NCI-H524 treated with DMSO at 0.1 percent for 48 hours (cell line): ENCODE results near the gene RMND1.

Source experiments
- DNase-seq: peaks from one replicate; lab custom pipeline; 2025; lab: John Stamatoyannopoulos, UW

The RMND1 gene, protein sequence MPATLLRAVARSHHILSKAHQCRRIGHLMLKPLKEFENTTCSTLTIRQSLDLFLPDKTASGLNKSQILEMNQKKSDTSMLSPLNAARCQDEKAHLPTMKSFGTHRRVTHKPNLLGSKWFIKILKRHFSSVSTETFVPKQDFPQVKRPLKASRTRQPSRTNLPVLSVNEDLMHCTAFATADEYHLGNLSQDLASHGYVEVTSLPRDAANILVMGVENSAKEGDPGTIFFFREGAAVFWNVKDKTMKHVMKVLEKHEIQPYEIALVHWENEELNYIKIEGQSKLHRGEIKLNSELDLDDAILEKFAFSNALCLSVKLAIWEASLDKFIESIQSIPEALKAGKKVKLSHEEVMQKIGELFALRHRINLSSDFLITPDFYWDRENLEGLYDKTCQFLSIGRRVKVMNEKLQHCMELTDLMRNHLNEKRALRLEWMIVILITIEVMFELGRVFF

GRCh38 chr6:151451950-151452749, at the start of gene RMND1:
Gene RMND1 (minus strand): TSS chr6:151452126. CDS start chr6:151445811, 6,315 bp downstream.
- peak; percentile 99 for DNase-seq

- DNase-seq = no peak
These were observed 47.6 kb upstream of the RMND1 start for GRCh38 chr6:151499551-151499950.

DNA sequence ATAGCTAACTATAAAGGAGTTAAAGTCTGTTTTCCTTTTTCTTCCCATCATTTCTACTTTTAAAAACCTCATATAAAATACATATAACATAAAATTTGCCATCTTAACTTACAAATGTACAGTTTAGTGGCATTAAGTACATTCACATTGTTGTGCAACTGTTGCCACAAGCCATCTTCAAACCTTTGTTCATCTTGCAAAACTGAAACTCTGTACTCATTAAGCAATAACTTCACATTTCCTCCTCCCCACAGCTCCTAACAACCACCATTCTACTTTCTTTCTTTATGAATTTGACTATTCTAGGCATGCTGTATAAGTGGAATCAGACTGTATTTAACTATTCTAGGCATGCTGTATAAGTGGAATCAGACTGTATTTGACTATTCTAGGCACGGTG, 46.4 kb upstream of the RMND1 start:
- no peak for DNase-seq

- DNase-seq = no peak
These were observed 46.0 kb upstream of the RMND1 start for GRCh38 chr6:151497905-151498304.

- no peak for DNase-seq
These were observed 43.5 kb upstream of the RMND1 start for GRCh38 chr6:151495380-151495779.

- DNase-seq = no peak
These were observed 43.0 kb upstream of the RMND1 start for GRCh38 chr6:151494936-151495320.

DNA sequence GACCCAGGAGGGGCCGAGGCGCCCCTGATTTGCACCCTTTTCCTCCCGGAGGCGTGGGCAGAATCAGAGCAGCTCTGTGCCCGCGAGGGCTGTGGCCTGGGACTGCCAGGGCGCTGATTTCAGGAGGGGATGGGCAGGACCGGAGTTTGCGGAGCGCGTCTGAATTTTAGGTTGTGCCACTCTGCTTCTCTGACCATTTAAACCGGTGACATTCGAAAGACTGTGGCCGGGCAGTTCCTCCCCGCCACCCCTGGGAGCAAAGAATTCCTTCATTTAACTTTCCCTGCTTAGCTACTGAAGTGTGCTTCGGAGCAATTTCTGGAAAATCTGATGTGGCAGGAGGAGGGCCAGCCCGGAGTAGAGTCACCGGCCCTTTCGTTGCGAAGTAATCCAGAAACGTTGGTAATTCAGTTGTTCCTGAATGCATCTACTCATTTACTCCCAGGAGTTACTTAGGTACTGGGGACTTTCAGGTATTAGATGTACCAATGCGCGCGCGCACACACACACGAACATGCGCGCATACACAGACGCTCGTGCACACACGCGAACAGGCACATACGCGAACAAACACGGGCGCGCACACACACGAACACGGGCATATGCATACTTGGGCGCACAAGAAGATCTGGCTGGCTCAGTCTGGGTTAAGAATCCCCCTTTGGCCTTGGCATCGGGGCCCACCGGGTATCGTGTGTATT, 42.5 kb upstream of the RMND1 start:
- DNase-seq = peak; percentile 13

GRCh38 chr6:151493804-151494234, 41.9 kb upstream of the RMND1 start, which contains the start of gene CCDC170:
Gene CCDC170 (plus strand): TSS chr6:151494017. CDS start chr6:151494129, 112 bp downstream.
- no peak for DNase-seq

- no peak for DNase-seq
These were observed 41.4 kb upstream of the RMND1 start for GRCh38 chr6:151493161-151493803.

DNA sequence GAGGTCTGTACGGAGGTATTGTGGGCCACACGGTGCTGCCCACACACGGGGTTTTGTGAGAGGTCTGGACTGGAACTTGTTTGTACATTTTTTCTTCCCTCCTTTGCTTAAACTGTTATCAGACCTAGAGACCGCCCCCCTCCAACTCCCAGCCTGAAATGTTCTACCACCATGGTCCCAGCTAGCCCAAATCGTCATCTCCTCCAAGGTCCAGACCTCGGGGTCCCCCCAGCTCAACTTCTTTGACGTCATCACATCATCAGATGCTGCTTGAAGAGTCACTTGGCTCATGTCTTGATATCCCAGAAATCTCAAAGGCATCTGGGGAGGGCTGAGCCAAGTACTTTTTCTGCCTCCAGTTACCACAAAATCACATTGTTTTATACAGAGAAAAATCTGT, 39.1 kb upstream of the RMND1 start:
- no peak for DNase-seq

DNA sequence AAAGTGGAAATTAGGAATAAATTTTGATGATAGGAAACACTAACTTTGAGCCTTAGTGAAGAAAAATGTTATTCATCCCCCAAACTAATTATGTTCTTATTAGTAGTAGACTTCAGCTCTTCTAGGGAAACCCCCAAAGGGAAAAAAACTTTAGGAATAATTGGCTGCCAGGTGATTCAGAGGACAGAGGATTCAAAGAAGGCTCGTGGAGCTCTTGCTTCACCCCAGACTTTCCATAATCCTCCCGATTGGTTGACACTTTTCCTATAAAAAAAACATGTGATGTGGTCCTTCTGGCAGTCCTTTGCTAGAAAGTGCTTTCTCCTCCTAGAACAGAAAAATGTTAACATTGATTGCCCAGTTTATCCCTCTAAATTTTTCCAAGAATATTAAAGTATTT, 36.3 kb upstream of the RMND1 start:
- no peak for DNase-seq

DNA sequence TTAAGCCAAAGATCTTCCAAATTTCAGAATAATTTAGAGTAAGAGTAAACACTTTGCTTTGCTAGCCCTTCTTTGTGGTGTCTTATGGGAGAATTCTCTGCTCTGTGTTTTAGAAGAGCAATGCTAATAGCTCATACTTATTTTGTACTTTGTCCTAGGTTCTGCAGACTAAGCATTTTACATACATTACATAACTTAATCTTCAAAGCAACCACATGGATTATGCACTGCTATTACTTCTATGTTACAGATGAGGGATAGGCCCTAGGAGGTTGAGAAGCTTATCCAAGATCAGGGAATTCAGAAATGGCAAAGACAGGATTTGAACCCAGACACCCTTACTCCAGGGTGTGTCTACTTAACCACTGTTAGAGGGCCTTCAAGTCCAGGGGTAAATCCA, 32.1 kb upstream of the RMND1 start:
- DNase-seq = no peak

- DNase-seq = no peak
These were observed 30.4 kb upstream of the RMND1 start for GRCh38 chr6:151482290-151482689.

DNA sequence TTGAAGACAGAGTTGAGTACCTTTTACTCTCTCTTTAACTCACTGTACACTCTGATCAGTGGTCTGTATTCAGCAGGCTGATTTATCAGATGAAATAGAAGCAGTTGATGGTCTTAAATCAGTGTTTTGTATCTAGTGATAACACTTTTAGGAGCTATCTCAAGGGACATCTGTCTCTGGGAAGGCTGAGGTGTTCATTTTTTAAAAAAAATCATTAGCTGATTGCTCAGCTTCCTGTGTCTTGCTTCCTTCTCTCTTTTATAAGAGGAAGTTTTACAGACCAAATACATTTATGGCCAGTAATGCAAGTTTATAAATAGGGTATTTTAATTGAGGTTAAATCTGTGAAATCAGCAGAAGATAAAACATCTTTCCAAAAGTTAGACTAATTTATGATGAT, 29.9 kb upstream of the RMND1 start:
- DNase-seq = no peak

- no peak for DNase-seq
These were observed 26.7 kb upstream of the RMND1 start for GRCh38 chr6:151478670-151479069.

DNA sequence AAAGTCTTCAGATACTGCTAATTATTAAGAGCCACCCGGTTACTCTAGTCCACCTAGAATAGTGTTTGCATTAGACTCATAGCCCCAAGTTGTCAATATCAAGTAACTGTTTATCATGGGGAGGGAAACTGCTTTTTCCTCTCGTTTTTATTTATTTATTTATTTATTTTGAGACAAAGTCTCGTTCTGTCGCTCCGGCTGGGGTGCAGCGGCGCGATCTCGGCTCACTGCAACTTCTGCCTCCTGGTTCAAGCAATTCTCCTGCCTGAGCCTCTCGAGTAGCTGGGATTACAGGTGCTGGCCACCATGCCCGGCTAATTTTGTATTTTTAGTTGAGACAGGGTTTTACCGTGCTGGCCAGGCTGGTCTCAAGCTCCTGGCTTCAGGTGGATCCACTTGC, 25.8 kb upstream of the RMND1 start:
- DNase-seq = no peak

- DNase-seq = peak; percentile 78
These were observed 24.0 kb upstream of the RMND1 start for GRCh38 chr6:151475653-151476523.

- no peak for DNase-seq
These were observed 12.8 kb upstream of the RMND1 start for GRCh38 chr6:151464702-151465101.

DNA sequence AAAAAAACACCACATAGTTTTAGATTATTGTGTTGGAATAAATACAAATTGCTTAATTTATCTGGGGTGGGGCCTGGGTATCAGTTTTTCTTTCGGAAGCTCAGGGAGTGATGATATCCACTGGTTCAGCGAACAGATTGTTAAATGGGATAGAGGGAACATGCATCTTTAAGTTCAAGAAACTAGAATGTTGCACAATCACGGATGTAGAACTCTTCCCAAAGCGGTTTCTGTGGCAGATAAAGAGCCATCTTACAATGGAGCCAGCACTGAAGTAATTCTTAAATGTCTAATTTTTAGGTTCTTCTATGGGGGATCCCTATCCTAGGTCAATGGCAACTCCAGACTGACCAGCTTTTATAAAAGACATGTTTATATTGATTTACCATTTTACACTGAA, 9.7 kb upstream of the RMND1 start:
- no peak for DNase-seq

DNA sequence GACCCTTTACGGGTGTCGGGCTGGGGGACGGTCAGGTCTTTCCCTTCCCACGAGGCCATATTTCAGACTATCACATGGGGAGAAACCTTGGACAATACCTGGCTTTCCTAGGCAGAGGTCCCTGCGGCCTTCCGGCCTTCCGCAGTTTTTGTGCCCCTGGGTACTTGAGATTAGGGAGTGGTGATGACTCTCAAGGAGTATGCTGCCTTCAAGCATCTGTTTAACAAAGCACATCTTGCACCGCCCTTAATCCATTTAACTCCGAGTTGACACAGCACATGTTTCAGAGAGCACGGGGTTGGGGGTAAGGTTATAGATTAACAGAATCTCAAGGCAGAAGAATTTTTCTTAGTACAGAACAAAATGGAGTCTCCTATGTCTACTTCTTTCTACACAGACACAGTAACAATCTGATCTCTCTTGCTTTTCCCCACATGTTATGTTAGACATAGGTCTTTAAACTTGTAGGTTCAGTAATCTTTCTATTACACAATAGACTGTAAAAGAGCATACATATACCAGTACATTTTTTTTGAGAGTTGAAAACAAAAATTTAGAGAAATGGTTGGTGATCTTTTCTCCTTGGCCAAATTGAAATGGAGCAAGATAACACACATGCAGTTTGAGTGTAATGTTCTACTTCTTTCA, 3.9 kb upstream of the RMND1 start:
- peak; percentile 51 for DNase-seq
